ENCODE results near the gene NCKAP5. TPM values are rescaled to one million over a fixed set of nuclear protein-coding genes. Genes with fewer than 3 reads are reported as not detected.

Gene NCKAP5
- total and polyA plus RNA-seq, 2 of the 13 experiments (the other 11 are each of a cell fraction or from before 2014, with no cell fraction given), result 0.01 TPM; not detected in 1

- DNase-seq (ENCODE audit: low spot score), result no peak
- ChIA-PET POLR2A (no interaction called here), CTCF (ENCODE audit: low intra/inter-chr PET ratio, low total read pairs) (no interaction called here)
- no peak for ATAC-seq
- H3K4me1 ChIP-seq (ENCODE audit: insufficient read depth, low read length), result no peaks in the 10 kb centered on the region
- no peaks in the 10 kb centered on the region for H3K27me3 ChIP-seq (ENCODE audit: control insufficient read depth in 1 of 2, insufficient read depth in 2 of 2, low read length in 2 of 2)
- peaks cover 27% of the 10 kb centered on the region for H3K9me3 ChIP-seq (ENCODE audit: low read length)
- no peak overlapping the region for H2AFZ ChIP-seq (ENCODE audit: low read length)
- 0% methylated on average over 3 of the region's 3 CpGs for WGBS (ENCODE audit: low lambda C conversion rate)
- no peaks in the 10 kb centered on the region for H3K36me3 ChIP-seq (replicated peaks in 1 of 2; ENCODE audit: control insufficient read depth in 1 of 2, insufficient read depth in 2 of 2, low read length in 2 of 2)
- BruUV-seq (replicated peaks), result no TSS peak
- H3K4me3 ChIP-seq (replicated peaks in 1 of 3; ENCODE audit: insufficient read depth in 1 of 3, low read depth in 2 of 3, low read length in 3 of 3), result no peak overlapping the region
- intact Hi-C loops (cut with micrococcal nuclease; ENCODE audit: unreplicated experiment), result no loop called here
- H3K9ac ChIP-seq (ENCODE audit: insufficient read depth, low read depth, low read length), result no peak overlapping the region
- H3K4me2 ChIP-seq (ENCODE audit: low read depth, low read length), result no peak overlapping the region
- in situ Hi-C loops (cut with HindIII; ENCODE audit: extremely low pct_ligation_motif_present, low pct_unique_long_range_greater_than_20kb), result no loop called here
- H3K27ac ChIP-seq (ENCODE audit: extremely low read length, insufficient read depth, low read length), result no peak overlapping the region
- no peak for FAIRE-seq
- no peaks in the 10 kb centered on the region for H4K20me1 ChIP-seq (ENCODE audit: insufficient read depth, low read length)
- no peaks in the 10 kb centered on the region for H3K79me2 ChIP-seq (ENCODE audit: insufficient read depth, low read length)
- no peak for TF ChIP-seq PRMT3 (CRISPR knock-in tag; IDR thresholded peaks at IDR 0.05; ENCODE audit: borderline replicate concordance, low read depth)
- TF ChIP-seq ZNF354B (CRISPR knock-in tag; IDR thresholded peaks at IDR 0.05), result no peak
- TF ChIP-seq PHF5A (CRISPR knock-in tag; IDR thresholded peaks at IDR 0.05; ENCODE audit: low read depth, unreplicated experiment), result no peak
- TF ChIP-seq ZNF317 (CRISPR knock-in tag; IDR thresholded peaks at IDR 0.05), result no peak
- TF ChIP-seq, protein P1, sequence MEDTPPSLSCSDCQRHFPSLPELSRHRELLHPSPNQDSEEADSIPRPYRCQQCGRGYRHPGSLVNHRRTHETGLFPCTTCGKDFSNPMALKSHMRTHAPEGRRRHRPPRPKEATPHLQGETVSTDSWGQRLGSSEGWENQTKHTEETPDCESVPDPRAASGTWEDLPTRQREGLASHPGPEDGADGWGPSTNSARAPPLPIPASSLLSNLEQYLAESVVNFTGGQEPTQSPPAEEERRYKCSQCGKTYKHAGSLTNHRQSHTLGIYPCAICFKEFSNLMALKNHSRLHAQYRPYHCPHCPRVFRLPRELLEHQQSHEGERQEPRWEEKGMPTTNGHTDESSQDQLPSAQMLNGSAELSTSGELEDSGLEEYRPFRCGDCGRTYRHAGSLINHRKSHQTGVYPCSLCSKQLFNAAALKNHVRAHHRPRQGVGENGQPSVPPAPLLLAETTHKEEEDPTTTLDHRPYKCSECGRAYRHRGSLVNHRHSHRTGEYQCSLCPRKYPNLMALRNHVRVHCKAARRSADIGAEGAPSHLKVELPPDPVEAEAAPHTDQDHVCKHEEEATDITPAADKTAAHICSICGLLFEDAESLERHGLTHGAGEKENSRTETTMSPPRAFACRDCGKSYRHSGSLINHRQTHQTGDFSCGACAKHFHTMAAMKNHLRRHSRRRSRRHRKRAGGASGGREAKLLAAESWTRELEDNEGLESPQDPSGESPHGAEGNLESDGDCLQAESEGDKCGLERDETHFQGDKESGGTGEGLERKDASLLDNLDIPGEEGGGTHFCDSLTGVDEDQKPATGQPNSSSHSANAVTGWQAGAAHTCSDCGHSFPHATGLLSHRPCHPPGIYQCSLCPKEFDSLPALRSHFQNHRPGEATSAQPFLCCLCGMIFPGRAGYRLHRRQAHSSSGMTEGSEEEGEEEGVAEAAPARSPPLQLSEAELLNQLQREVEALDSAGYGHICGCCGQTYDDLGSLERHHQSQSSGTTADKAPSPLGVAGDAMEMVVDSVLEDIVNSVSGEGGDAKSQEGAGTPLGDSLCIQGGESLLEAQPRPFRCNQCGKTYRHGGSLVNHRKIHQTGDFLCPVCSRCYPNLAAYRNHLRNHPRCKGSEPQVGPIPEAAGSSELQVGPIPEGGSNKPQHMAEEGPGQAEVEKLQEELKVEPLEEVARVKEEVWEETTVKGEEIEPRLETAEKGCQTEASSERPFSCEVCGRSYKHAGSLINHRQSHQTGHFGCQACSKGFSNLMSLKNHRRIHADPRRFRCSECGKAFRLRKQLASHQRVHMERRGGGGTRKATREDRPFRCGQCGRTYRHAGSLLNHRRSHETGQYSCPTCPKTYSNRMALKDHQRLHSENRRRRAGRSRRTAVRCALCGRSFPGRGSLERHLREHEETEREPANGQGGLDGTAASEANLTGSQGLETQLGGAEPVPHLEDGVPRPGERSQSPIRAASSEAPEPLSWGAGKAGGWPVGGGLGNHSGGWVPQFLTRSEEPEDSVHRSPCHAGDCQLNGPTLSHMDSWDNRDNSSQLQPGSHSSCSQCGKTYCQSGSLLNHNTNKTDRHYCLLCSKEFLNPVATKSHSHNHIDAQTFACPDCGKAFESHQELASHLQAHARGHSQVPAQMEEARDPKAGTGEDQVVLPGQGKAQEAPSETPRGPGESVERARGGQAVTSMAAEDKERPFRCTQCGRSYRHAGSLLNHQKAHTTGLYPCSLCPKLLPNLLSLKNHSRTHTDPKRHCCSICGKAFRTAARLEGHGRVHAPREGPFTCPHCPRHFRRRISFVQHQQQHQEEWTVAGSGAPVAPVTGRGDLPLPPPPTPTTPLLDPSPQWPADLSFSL (CRISPR knock-in tag; IDR thresholded peaks at IDR 0.05), result no peak
- TF ChIP-seq CSRNP1 (CRISPR knock-in tag; IDR thresholded peaks at IDR 0.05), result no peak
- TF ChIP-seq UBTF (CRISPR knock-in tag; IDR thresholded peaks at IDR 0.05), result no peak
- TF ChIP-seq, protein P2, sequence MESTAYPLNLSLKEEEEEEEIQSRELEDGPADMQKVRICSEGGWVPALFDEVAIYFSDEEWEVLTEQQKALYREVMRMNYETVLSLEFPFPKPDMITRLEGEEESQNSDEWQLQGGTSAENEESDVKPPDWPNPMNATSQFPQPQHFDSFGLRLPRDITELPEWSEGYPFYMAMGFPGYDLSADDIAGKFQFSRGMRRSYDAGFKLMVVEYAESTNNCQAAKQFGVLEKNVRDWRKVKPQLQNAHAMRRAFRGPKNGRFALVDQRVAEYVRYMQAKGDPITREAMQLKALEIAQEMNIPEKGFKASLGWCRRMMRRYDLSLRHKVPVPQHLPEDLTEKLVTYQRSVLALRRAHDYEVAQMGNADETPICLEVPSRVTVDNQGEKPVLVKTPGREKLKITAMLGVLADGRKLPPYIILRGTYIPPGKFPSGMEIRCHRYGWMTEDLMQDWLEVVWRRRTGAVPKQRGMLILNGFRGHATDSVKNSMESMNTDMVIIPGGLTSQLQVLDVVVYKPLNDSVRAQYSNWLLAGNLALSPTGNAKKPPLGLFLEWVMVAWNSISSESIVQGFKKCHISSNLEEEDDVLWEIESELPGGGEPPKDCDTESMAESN (CRISPR knock-in tag; conservative IDR thresholded peaks at IDR 0.05), result no peak
- TF ChIP-seq MIXL1 (CRISPR knock-in tag; IDR thresholded peaks at IDR 0.05), result no peak
- TF ChIP-seq, protein P3, sequence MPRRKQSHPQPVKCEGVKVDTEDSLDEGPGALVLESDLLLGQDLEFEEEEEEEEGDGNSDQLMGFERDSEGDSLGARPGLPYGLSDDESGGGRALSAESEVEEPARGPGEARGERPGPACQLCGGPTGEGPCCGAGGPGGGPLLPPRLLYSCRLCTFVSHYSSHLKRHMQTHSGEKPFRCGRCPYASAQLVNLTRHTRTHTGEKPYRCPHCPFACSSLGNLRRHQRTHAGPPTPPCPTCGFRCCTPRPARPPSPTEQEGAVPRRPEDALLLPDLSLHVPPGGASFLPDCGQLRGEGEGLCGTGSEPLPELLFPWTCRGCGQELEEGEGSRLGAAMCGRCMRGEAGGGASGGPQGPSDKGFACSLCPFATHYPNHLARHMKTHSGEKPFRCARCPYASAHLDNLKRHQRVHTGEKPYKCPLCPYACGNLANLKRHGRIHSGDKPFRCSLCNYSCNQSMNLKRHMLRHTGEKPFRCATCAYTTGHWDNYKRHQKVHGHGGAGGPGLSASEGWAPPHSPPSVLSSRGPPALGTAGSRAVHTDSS (CRISPR knock-in tag; conservative IDR thresholded peaks at IDR 0.05), result no peak
- TF ChIP-seq NFIB (CRISPR knock-in tag; IDR thresholded peaks at IDR 0.05; ENCODE audit: borderline replicate concordance), result no peak
Observed at GRCh38 chr2:132923787-132924186, 644.5 kb downstream of the NCKAP5 start.

Data from HepG2 (cell line).